ENCODE data around the gene WDR6. TPM values are rescaled to one million over a fixed set of nuclear protein-coding genes. Genes with fewer than 3 reads are reported as not detected.

WDR6 gene
- total RNA-seq, 1 experiment from 2014 or later, result 38.2 TPM

Other genes starting within 250 kb of the WDR6 start
- gene PRKAR2A, start 159.5 kb upstream of the WDR6 start, total RNA-seq (2014; rRNA removed; shearing (Covaris generic); ENCODE audit: low replicate concordance), result 6.5 and 7.3 TPM in 2 replicates
- gene SLC25A20, start 108.5 kb upstream of the WDR6 start, total RNA-seq (2014; rRNA removed; shearing (Covaris generic); ENCODE audit: low replicate concordance), result 11.0 and 26.8 TPM in 2 replicates
- 67.2 and 83.3 TPM in 2 replicates for gene ARIH2, start 88.5 kb upstream of the WDR6 start, total RNA-seq (2014; rRNA removed; shearing (Covaris generic); ENCODE audit: low replicate concordance)
- gene P4HTM, start 17.1 kb upstream of the WDR6 start, total RNA-seq (2014; rRNA removed; shearing (Covaris generic); ENCODE audit: low replicate concordance), result 65.2 and 72.9 TPM in 2 replicates
- gene DALRD3, start 11.2 kb downstream of the WDR6 start, total RNA-seq (2014; rRNA removed; shearing (Covaris generic); ENCODE audit: low replicate concordance), result 63.4 and 69.7 TPM in 2 replicates
- gene NDUFAF3, start 14.7 kb downstream of the WDR6 start, total RNA-seq (2014; rRNA removed; shearing (Covaris generic); ENCODE audit: low replicate concordance), result 170 and 175 TPM in 2 replicates
- gene IMPDH2, start 22.0 kb downstream of the WDR6 start, total RNA-seq (2014; rRNA removed; shearing (Covaris generic); ENCODE audit: low replicate concordance), result 222 and 291 TPM in 2 replicates
- gene QRICH1, start 86.7 kb downstream of the WDR6 start, total RNA-seq (2014; rRNA removed; shearing (Covaris generic); ENCODE audit: low replicate concordance), result 88.8 and 107 TPM in 2 replicates
- gene QARS1, start 97.4 kb downstream of the WDR6 start, total RNA-seq (2014; rRNA removed; shearing (Covaris generic); ENCODE audit: low replicate concordance), result 241 and 326 TPM in 2 replicates
- gene USP19, start 113.4 kb downstream of the WDR6 start, total RNA-seq (2014; rRNA removed; shearing (Covaris generic); ENCODE audit: low replicate concordance), result 37.0 and 42.1 TPM in 2 replicates
- gene LAMB2, start 125.7 kb downstream of the WDR6 start, total RNA-seq (2014; rRNA removed; shearing (Covaris generic); ENCODE audit: low replicate concordance), result 98.6 and 112 TPM in 2 replicates
- gene CCDC71, start 158.9 kb downstream of the WDR6 start, total RNA-seq (2014; rRNA removed; shearing (Covaris generic); ENCODE audit: low replicate concordance), result 22.9 and 31.2 TPM in 2 replicates
- gene KLHDC8B, start 164.2 kb downstream of the WDR6 start, total RNA-seq (2014; rRNA removed; shearing (Covaris generic); ENCODE audit: low replicate concordance), result 14.8 and 26.2 TPM in 2 replicates